ENCODE data around the gene MEIS1. TPM values are rescaled to one million over a fixed set of nuclear protein-coding genes. Genes with fewer than 3 reads are reported as not detected.

The MEIS1 gene
- polyA plus RNA-seq, 1 experiment = 107 TPM

DNA sequence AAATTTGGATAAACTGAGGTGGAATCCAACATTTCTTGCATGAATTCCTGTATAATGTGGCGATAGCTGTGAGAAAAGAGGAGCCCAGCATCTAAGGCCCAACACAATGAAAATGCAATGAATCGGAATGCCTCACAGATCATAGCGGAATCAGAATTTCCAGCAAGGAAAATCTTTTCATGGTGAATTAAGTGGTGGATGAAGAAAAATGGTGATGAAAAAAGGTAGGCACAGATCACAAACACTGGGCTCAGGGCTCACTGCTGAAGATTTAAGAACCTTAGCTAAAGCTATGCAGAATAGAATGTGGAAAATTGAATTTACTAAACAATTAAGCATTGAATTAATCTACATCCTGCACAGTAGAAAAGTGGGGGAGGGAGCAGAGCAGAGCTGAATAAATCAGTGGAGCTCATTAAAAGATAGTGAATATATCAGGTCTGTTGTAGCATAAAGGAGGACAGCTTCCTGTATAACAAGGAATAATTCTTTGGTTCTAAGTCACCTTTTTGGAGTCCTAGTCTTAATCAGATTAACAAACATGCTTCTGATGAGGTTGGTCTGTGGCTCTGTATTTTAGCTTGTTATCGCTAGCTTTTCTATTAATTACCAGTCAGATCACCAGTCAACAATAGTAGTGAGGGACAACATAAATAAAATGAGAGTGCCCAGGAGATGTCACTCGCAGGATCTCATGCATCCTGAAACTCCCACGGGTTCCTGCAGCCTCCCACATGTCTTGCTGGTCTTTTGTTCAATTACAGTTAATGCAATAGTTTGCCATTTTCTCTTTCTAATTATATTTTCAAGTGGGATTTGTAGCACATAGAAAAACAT, 27.0 kb downstream of the MEIS1 start:
- POLR2A ChIA-PET = interaction anchor here (0.8 kb wide), 1 partner anchor 17 kb away, joined by 4 read pairs; no protein-coding TSS in a partner anchor
- CTCF ChIA-PET = interaction anchor here (1.0 kb wide), 1 partner anchor 1569 kb away, joined by 3 read pairs; no protein-coding TSS in a partner anchor
- DNase-seq (ENCODE audit: low read depth, low spot score) = no peak
- Histone ChIP-seq H3K9me3 (ENCODE audit: control insufficient read depth, insufficient read depth, low read length) (no peaks in the 10 kb centered on the region), H3K27ac (ENCODE audit: low read depth, low read length) (no peak overlapping the region), H3K27me3 (ENCODE audit: control insufficient read depth, insufficient read depth, low read length) (no peaks in the 10 kb centered on the region), H3K4me3 (ENCODE audit: low read depth, low read length) (no peak overlapping the region)
- TF ChIP-seq, protein P1, sequence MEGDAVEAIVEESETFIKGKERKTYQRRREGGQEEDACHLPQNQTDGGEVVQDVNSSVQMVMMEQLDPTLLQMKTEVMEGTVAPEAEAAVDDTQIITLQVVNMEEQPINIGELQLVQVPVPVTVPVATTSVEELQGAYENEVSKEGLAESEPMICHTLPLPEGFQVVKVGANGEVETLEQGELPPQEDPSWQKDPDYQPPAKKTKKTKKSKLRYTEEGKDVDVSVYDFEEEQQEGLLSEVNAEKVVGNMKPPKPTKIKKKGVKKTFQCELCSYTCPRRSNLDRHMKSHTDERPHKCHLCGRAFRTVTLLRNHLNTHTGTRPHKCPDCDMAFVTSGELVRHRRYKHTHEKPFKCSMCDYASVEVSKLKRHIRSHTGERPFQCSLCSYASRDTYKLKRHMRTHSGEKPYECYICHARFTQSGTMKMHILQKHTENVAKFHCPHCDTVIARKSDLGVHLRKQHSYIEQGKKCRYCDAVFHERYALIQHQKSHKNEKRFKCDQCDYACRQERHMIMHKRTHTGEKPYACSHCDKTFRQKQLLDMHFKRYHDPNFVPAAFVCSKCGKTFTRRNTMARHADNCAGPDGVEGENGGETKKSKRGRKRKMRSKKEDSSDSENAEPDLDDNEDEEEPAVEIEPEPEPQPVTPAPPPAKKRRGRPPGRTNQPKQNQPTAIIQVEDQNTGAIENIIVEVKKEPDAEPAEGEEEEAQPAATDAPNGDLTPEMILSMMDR (IDR thresholded peaks at IDR 0.05; ENCODE audit: low read depth, low read length) = no peak

DNA sequence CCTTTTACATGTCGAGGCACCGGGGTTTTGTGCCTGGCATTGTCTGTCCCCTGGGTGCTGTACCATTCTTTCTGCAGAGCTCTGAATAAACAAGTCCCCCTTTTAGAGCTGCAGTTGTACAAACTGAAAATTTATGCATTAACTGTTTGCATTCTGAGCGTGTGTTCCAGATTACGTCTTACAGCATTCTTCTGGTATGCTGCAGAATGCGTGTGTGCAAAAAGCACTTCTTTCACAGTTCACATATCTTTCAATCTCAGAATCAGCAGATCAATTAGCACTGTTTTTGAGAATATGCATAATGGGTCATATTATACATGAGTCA, 27.5 kb downstream of the MEIS1 start:
- TF ChIP-seq, protein P1 (IDR thresholded peaks at IDR 0.05; ENCODE audit: low read depth, low read length) = no peak
- Histone ChIP-seq H3K9me3 (ENCODE audit: control insufficient read depth, insufficient read depth, low read length) (no peaks in the 10 kb centered on the region), H3K27me3 (ENCODE audit: control insufficient read depth, insufficient read depth, low read length) (no peaks in the 10 kb centered on the region), H3K27ac (ENCODE audit: low read depth, low read length) (no peak overlapping the region), H3K4me3 (ENCODE audit: low read depth, low read length) (no peak overlapping the region)
- CTCF ChIA-PET = interaction anchor here (0.5 to 1.0 kb wide), 2 partner anchors 357 to 1569 kb away, joined by 3 read pairs; no protein-coding TSS in a partner anchor
- POLR2A ChIA-PET = interaction anchor here (0.8 kb wide), 1 partner anchor 18 kb away, joined by 4 read pairs; no protein-coding TSS in a partner anchor
- DNase-seq (ENCODE audit: low read depth, low spot score) = no peak

DNA sequence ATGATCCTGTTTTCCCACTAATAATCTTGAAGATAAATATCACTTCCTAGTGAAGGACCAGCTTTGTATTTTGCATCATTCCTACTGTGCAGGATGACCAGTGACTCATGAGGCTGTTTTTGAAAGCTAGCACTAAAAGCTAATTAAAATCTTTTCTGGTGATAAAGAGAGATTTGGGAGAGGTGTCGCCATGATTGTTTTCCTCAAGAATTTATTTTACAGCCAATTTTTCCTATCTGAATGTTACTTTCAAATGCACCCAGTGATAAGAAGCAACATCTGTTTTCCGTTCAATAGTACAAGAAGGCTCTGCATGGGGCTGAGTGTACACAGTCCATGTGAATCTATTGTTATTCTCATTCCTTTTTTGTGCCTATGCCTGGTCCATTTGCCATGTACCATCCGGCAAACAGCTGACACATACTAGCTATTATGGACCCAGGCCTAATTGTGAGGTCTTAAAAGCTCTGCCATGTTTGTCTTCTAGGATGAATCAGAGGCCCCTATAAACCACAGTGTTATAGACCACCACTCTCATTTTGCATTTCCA, 28.4 kb downstream of the MEIS1 start:
- CTCF ChIA-PET = no interaction called here
- TF ChIP-seq, protein P1 (IDR thresholded peaks at IDR 0.05; ENCODE audit: low read depth, low read length) = no peak
- DNase-seq (ENCODE audit: low read depth, low spot score) = no peak
- Histone ChIP-seq H3K9me3 (ENCODE audit: control insufficient read depth, insufficient read depth, low read length) (no peaks in the 10 kb centered on the region), H3K27me3 (ENCODE audit: control insufficient read depth, insufficient read depth, low read length) (no peaks in the 10 kb centered on the region), H3K27ac (ENCODE audit: low read depth, low read length) (no peak overlapping the region), H3K4me3 (ENCODE audit: low read depth, low read length) (no peak overlapping the region)
- POLR2A ChIA-PET = no interaction called here

DNA sequence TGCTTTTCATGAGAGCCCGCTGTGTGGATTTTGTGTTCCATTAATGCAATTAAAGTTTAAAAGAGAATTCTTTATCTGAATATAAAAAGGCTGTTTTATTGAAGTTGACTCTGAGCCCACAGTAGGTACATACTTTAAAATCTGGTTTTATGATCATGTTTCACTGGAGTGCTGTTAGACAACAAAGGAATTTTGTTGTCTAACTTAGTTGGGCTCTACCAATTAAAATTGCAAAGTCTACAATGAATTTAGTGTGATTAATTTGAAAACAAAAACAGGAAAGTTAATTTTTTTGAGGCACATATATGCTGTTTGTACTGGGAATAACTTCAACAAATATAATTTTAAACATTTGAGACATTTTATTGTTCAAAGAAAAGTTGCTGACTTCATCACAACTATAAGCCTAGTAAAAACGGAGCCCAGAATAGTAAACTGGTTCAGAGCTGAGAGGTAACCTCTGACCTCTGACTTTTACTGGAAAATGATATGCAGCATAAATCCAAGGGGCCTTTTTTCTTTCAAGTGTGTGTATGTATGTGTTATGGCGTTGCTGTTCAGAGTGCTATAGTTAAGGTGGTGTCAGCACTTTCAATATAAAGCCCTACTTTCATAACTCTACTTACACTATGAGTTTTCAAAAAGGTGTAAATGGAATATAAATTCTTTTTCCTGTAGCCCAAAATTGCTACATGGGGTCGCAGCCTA, 30.2 kb downstream of the MEIS1 start:
- POLR2A ChIA-PET = interaction anchor here (0.6 kb wide), 1 partner anchor 998 kb away, joined by 5 read pairs; no protein-coding TSS in a partner anchor
- CTCF ChIA-PET = no interaction called here

More for the DNA sequence above, 30.2 kb downstream of the MEIS1 start:
- H3K27ac ChIP-seq (ENCODE audit: low read depth, low read length) = no peak overlapping the region
- no peaks in the 10 kb centered on the region for H3K27me3 ChIP-seq (ENCODE audit: control insufficient read depth, insufficient read depth, low read length)
- no peak for DNase-seq (ENCODE audit: low read depth, low spot score)
- no peak overlapping the region for H3K4me3 ChIP-seq (ENCODE audit: low read depth, low read length)
- H3K9me3 ChIP-seq (ENCODE audit: control insufficient read depth, insufficient read depth, low read length) = no peaks in the 10 kb centered on the region
- TF ChIP-seq, protein P1 (IDR thresholded peaks at IDR 0.05; ENCODE audit: low read depth, low read length) = no peak
